Brain microvascular endothelial cell (primary cell): ENCODE results near the gene PPP3R1.

Experiments used
- DNase-seq: peaks from one replicate; pipeline ENCODE4 v3.0.0-alpha.2; 2020
- H3K27ac ChIP-seq: fragments of 250-450 bp; sonication (Bioruptor Pico); 2 replicates; pipeline ENCODE4 v1.5.1; 2020; ENCODE audit warnings: mild to moderate bottlenecking, moderate library complexity
- H3K27me3 ChIP-seq: fragments of 250-450 bp; sonication (Bioruptor Pico); replicated peaks from 2 replicates; pipeline ENCODE4 v1.5.1; 2020; ENCODE audit warnings: mild to moderate bottlenecking
- H3K36me3 ChIP-seq: fragments of 250-450 bp; sonication (Bioruptor Pico); replicated peaks from 2 replicates; pipeline ENCODE4 v1.5.1; 2020; ENCODE audit warnings: mild to moderate bottlenecking
- H3K4me3 ChIP-seq: 2 replicates; pipeline ENCODE4 v1.5.1; 2011; ENCODE audit warnings: low read depth, mild to moderate bottlenecking, control low read depth, low read length, moderate library complexity
- CTCF ChIP-seq: IDR thresholded peaks from 2 replicates; pipeline ENCODE4 v1.5.1; 2011; ENCODE audit warnings: low read depth, mild to moderate bottlenecking, moderate library complexity, low read length, control low read depth, inconsistent platforms; ENCODE audit errors: missing control alignments
- in situ Hi-C: cut with HindIII; loops from 2 replicates; pipeline ENCODE4 v1.10.0; 2017; ENCODE audit warnings: low sequenced_read_pairs, low pct_ligation_motif_present

PPP3R1 gene

GRCh38 chr2:68158134-68158447 lies 94.2 kb downstream of the PPP3R1 start:
- TF ChIP-seq CTCF: no peak
- Histone ChIP-seq H3K4me3 (peak overlapping the region; percentile 98), H3K27me3 (no peaks in the 10 kb centered on the region), H3K27ac (peak overlapping the region; percentile 99), H3K36me3 (peaks cover 16% of the 10 kb centered on the region)
- no peak for DNase-seq
- in situ Hi-C loops: no loop called here

GRCh38 chr2:68157402-68158133 lies 94.8 kb downstream of the PPP3R1 start, which contains the start of gene PNO1:
Gene PNO1, plus strand, starts transcription at chr2:68157888. Its CDS starts 47 bp downstream, at chr2:68157935.
- in situ Hi-C loops: no loop called here
- peaks cover 16% of the 10 kb centered on the region for H3K36me3 ChIP-seq
- H3K4me3 ChIP-seq: peak within 1 kb of the TSS; percentile 98
- H3K27ac ChIP-seq: peak within 1 kb of the TSS; percentile 99
- TF ChIP-seq CTCF: peak; percentile 11
- DNase-seq: peak; percentile 91
- no peaks in the 10 kb centered on the region for H3K27me3 ChIP-seq

- Histone ChIP-seq H3K4me3 (peak overlapping the region; percentile 98), H3K27ac (peak overlapping the region; percentile 99), H3K36me3 (peaks cover 14% of the 10 kb centered on the region), H3K27me3 (no peaks in the 10 kb centered on the region)
- DNase-seq: peak; percentile 27
- no peak for TF ChIP-seq CTCF
- in situ Hi-C loops: no loop called here
Measured at GRCh38 chr2:68157002-68157401, 95.3 kb downstream of the PPP3R1 start.

GRCh38 chr2:68156419-68156818 lies 95.9 kb downstream of the PPP3R1 start:
- H3K27me3 ChIP-seq: no peaks in the 10 kb centered on the region
- peak overlapping the region; percentile 99 for H3K27ac ChIP-seq
- no peak for DNase-seq
- H3K4me3 ChIP-seq: peak overlapping the region; percentile 98
- in situ Hi-C loops: no loop called here
- H3K36me3 ChIP-seq: peaks cover 11% of the 10 kb centered on the region
- no peak for TF ChIP-seq CTCF

- TF ChIP-seq CTCF: no peak
- no peaks in the 10 kb centered on the region for H3K27me3 ChIP-seq
- H3K36me3 ChIP-seq: peaks cover 3% of the 10 kb centered on the region
- in situ Hi-C loops: no loop called here
- DNase-seq: no peak
- no peak overlapping the region for H3K27ac ChIP-seq
- H3K4me3 ChIP-seq: no peak overlapping the region
Measured at GRCh38 chr2:68155618-68156017, 96.7 kb downstream of the PPP3R1 start.
